ENCODE data around the gene RPL12.

The RPL12 gene

GRCh38 chr9:127437497-127438264, 13.5 kb downstream of the RPL12 start:
- peak overlapping the region; percentile 65 for H2BK5ac ChIP-seq (ENCODE audit: low read depth, low read length, poor library complexity)
- no peak for DNase-seq
- no peak overlapping the region for H3K23ac ChIP-seq (ENCODE audit: low read length)
- no peak overlapping the region for H3K9ac ChIP-seq (ENCODE audit: low read length)
- no peak overlapping the region for H4K8ac ChIP-seq (ENCODE audit: low read depth, low read length)
- no peak overlapping the region for H2AFZ ChIP-seq (ENCODE audit: insufficient read depth, low read length, poor library complexity)
- peak overlapping the region; percentile 76 for H2BK120ac ChIP-seq (ENCODE audit: insufficient read depth, low read length, poor library complexity)
- no peaks in the 10 kb centered on the region for H3K27me3 ChIP-seq (ENCODE audit: insufficient read depth, low read length)
- H4K12ac ChIP-seq (ENCODE audit: low read depth, low read length): no peak overlapping the region
- H2BK12ac ChIP-seq (ENCODE audit: low read length): peak overlapping the region; percentile 24
- peaks cover 3% of the 10 kb centered on the region for H3K79me2 ChIP-seq (ENCODE audit: control insufficient read depth, insufficient read depth, low read length, poor library complexity)
- peak overlapping the region; percentile 17 for H4K91ac ChIP-seq (ENCODE audit: low read depth, low read length)
- H3K79me1 ChIP-seq (ENCODE audit: low read length): peaks cover 6% of the 10 kb centered on the region
- no CpG with 5 or more reads among the region's 12 CpGs for WGBS (ENCODE audit: extremely low coverage, insufficient coverage, insufficient read length)
- H3K4me1 ChIP-seq (ENCODE audit: control insufficient read depth in 1 of 2, insufficient read depth in 2 of 2, low read length in 2 of 2): peaks cover 13 to 19% of the 10 kb centered on the region in 2 experiments
- H2AK5ac ChIP-seq (ENCODE audit: low read length): peak overlapping the region; percentile 38
- H3K27ac ChIP-seq (ENCODE audit: low read depth, low read length): peak overlapping the region; percentile 70
- H3K36me3 ChIP-seq (ENCODE audit: control insufficient read depth in 1 of 2, insufficient read depth in 2 of 2, low read length in 2 of 2): peaks cover 51 to 54% of the 10 kb centered on the region in 2 experiments
- peak overlapping the region; percentile 52 for H3K14ac ChIP-seq (ENCODE audit: low read length)
- H3K4me2 ChIP-seq (ENCODE audit: low read length): no peak overlapping the region
- H3K4me3 ChIP-seq (ENCODE audit: low read depth, low read length): no peak overlapping the region
- H3K9me3 ChIP-seq (ENCODE audit: insufficient read depth, low read depth, low read length): no peaks in the 10 kb centered on the region
- peak overlapping the region; percentile 3 for H3K18ac ChIP-seq (ENCODE audit: low read length)
- peak overlapping the region; percentile 5 for H3K4ac ChIP-seq (ENCODE audit: low read depth, low read length)

GRCh38 chr9:127430415-127430814, 20.8 kb downstream of the RPL12 start:
- no peak overlapping the region for H2BK5ac ChIP-seq (ENCODE audit: low read depth, low read length, poor library complexity)
- H4K8ac ChIP-seq (ENCODE audit: low read depth, low read length): no peak overlapping the region
- H3K9ac ChIP-seq (ENCODE audit: low read length): no peak overlapping the region
- H3K79me2 ChIP-seq (ENCODE audit: control insufficient read depth, insufficient read depth, low read length, poor library complexity): no peaks in the 10 kb centered on the region
- no peak overlapping the region for H4K12ac ChIP-seq (ENCODE audit: low read depth, low read length)
- no CpG with 5 or more reads among the region's 8 CpGs for WGBS (ENCODE audit: extremely low coverage, insufficient coverage, insufficient read length)
- H3K14ac ChIP-seq (ENCODE audit: low read length): no peak overlapping the region
- H3K27me3 ChIP-seq (ENCODE audit: insufficient read depth, low read length): no peaks in the 10 kb centered on the region
- no peaks in the 10 kb centered on the region for H3K9me3 ChIP-seq (ENCODE audit: insufficient read depth, low read depth, low read length)
- no peak overlapping the region for H3K4me2 ChIP-seq (ENCODE audit: low read length)
- H2AFZ ChIP-seq (ENCODE audit: insufficient read depth, low read length, poor library complexity): no peak overlapping the region
- peaks cover 27 to 39% of the 10 kb centered on the region in 2 experiments for H3K36me3 ChIP-seq (ENCODE audit: control insufficient read depth in 1 of 2, insufficient read depth in 2 of 2, low read length in 2 of 2)
- H3K4me3 ChIP-seq (ENCODE audit: low read depth, low read length): no peak overlapping the region
- H3K79me1 ChIP-seq (ENCODE audit: low read length): no peaks in the 10 kb centered on the region
- no peak overlapping the region for H3K4ac ChIP-seq (ENCODE audit: low read depth, low read length)
- no peak overlapping the region for H2BK12ac ChIP-seq (ENCODE audit: low read length)
- H2AK5ac ChIP-seq (ENCODE audit: low read length): no peak overlapping the region
- DNase-seq: no peak
- peaks cover 0 to 2% of the 10 kb centered on the region in 2 experiments for H3K4me1 ChIP-seq (ENCODE audit: control insufficient read depth in 1 of 2, insufficient read depth in 2 of 2, low read length in 2 of 2)
- H3K27ac ChIP-seq (ENCODE audit: low read depth, low read length): no peak overlapping the region
- no peak overlapping the region for H3K23ac ChIP-seq (ENCODE audit: low read length)
- no peak overlapping the region for H2BK120ac ChIP-seq (ENCODE audit: insufficient read depth, low read length, poor library complexity)
- H4K91ac ChIP-seq (ENCODE audit: low read depth, low read length): no peak overlapping the region
- no peak overlapping the region for H3K18ac ChIP-seq (ENCODE audit: low read length)

- no peak overlapping the region for H3K9ac ChIP-seq (ENCODE audit: low read length)
- H3K4me1 ChIP-seq (ENCODE audit: control insufficient read depth in 1 of 2, insufficient read depth in 2 of 2, low read length in 2 of 2): peaks cover 2 to 3% of the 10 kb centered on the region in 2 experiments
- H3K79me2 ChIP-seq (ENCODE audit: control insufficient read depth, insufficient read depth, low read length, poor library complexity): peaks cover 7% of the 10 kb centered on the region
- no peak overlapping the region for H4K91ac ChIP-seq (ENCODE audit: low read depth, low read length)
- no peak overlapping the region for H2BK12ac ChIP-seq (ENCODE audit: low read length)
- no peak overlapping the region for H2BK5ac ChIP-seq (ENCODE audit: low read depth, low read length, poor library complexity)
- H3K4me3 ChIP-seq (ENCODE audit: low read depth, low read length): no peak overlapping the region
- H3K23ac ChIP-seq (ENCODE audit: low read length): no peak overlapping the region
- no peak overlapping the region for H3K4me2 ChIP-seq (ENCODE audit: low read length)
- H3K18ac ChIP-seq (ENCODE audit: low read length): no peak overlapping the region
- no peak overlapping the region for H3K27ac ChIP-seq (ENCODE audit: low read depth, low read length)
- H2BK120ac ChIP-seq (ENCODE audit: insufficient read depth, low read length, poor library complexity): no peak overlapping the region
- no peaks in the 10 kb centered on the region for H3K27me3 ChIP-seq (ENCODE audit: insufficient read depth, low read length)
- no peak for DNase-seq
- no peak overlapping the region for H4K8ac ChIP-seq (ENCODE audit: low read depth, low read length)
- H2AFZ ChIP-seq (ENCODE audit: insufficient read depth, low read length, poor library complexity): no peak overlapping the region
- peaks cover 12 to 23% of the 10 kb centered on the region in 2 experiments for H3K36me3 ChIP-seq (ENCODE audit: control insufficient read depth in 1 of 2, insufficient read depth in 2 of 2, low read length in 2 of 2)
- no peak overlapping the region for H4K12ac ChIP-seq (ENCODE audit: low read depth, low read length)
- H3K4ac ChIP-seq (ENCODE audit: low read depth, low read length): no peak overlapping the region
- no CpG with 5 or more reads among the region's 3 CpGs for WGBS (ENCODE audit: extremely low coverage, insufficient coverage, insufficient read length)
- peaks cover 2% of the 10 kb centered on the region for H3K9me3 ChIP-seq (ENCODE audit: insufficient read depth, low read depth, low read length)
- peaks cover 8% of the 10 kb centered on the region for H3K79me1 ChIP-seq (ENCODE audit: low read length)
- H3K14ac ChIP-seq (ENCODE audit: low read length): no peak overlapping the region
- no peak overlapping the region for H2AK5ac ChIP-seq (ENCODE audit: low read length)
Measured at GRCh38 chr9:127428348-127428747, 22.9 kb downstream of the RPL12 start.

- Histone ChIP-seq H3K79me2 (ENCODE audit: control insufficient read depth, insufficient read depth, low read length, poor library complexity) (peaks cover 7% of the 10 kb centered on the region), H2AFZ (ENCODE audit: insufficient read depth, low read length, poor library complexity) (no peak overlapping the region), H3K9me3 (ENCODE audit: insufficient read depth, low read depth, low read length) (peaks cover 2% of the 10 kb centered on the region), H3K36me3 (ENCODE audit: control insufficient read depth in 1 of 2, insufficient read depth in 2 of 2, low read length in 2 of 2) (peaks cover 9 to 20% of the 10 kb centered on the region in 2 experiments), H3K4me2 (ENCODE audit: low read length) (no peak overlapping the region), H2BK12ac (ENCODE audit: low read length) (no peak overlapping the region), H3K4me1 (ENCODE audit: control insufficient read depth in 1 of 2, insufficient read depth in 2 of 2, low read length in 2 of 2) (peaks cover 2 to 12% of the 10 kb centered on the region in 2 experiments), H3K14ac (ENCODE audit: low read length) (no peak overlapping the region), H2AK5ac (ENCODE audit: low read length) (no peak overlapping the region), H4K91ac (ENCODE audit: low read depth, low read length) (no peak overlapping the region), H3K27me3 (ENCODE audit: insufficient read depth, low read length) (no peaks in the 10 kb centered on the region), H2BK120ac (ENCODE audit: insufficient read depth, low read length, poor library complexity) (no peak overlapping the region), H3K23ac (ENCODE audit: low read length) (no peak overlapping the region), H4K12ac (ENCODE audit: low read depth, low read length) (no peak overlapping the region), H3K18ac (ENCODE audit: low read length) (no peak overlapping the region), H3K4me3 (ENCODE audit: low read depth, low read length) (no peak overlapping the region), H3K27ac (ENCODE audit: low read depth, low read length) (no peak overlapping the region), H3K79me1 (ENCODE audit: low read length) (peaks cover 8% of the 10 kb centered on the region), H2BK5ac (ENCODE audit: low read depth, low read length, poor library complexity) (no peak overlapping the region), H3K4ac (ENCODE audit: low read depth, low read length) (no peak overlapping the region), H4K8ac (ENCODE audit: low read depth, low read length) (no peak overlapping the region), H3K9ac (ENCODE audit: low read length) (no peak overlapping the region)
- WGBS (ENCODE audit: extremely low coverage, insufficient coverage, insufficient read length): no CpG with 5 or more reads among the region's 2 CpGs
- no peak for DNase-seq
Measured at GRCh38 chr9:127426756-127427155, 24.4 kb downstream of the RPL12 start.

All from trophoblast cell (in vitro differentiated cells and primary cell).